ENCODE data around the gene ARHGAP12. TPM values are rescaled to one million over a fixed set of nuclear protein-coding genes. Genes with fewer than 3 reads are reported as not detected.
A peak's percentile ranks its signal among the peaks of the same experiment; 100 is the strongest.

The ARHGAP12 gene
- polyA plus RNA-seq, 1 donor, result 22.7 TPM

DNA sequence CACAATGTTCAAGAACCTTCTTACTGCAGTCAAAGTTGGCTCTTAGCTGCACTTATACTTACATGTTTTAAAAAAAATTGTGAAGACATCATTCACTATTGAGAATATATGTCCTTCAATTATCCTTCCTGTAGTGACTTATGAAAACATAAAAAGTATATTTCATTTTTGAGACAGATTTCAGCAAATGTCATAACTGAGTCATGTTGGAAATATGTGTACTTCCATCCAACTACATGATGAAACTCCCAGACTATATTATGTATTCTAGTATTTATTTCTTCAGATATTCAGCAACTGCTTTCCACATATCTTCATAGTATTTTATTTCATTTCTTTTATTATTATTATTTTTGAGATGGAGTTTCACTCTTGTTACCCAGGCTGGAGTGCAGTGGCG is 160.2 kb downstream of the ARHGAP12 start:
- DNase-seq, result no peak

- no peak for DNase-seq
Measured at GRCh38 chr10:31765541-31765940, 163.1 kb downstream of the ARHGAP12 start.

DNA sequence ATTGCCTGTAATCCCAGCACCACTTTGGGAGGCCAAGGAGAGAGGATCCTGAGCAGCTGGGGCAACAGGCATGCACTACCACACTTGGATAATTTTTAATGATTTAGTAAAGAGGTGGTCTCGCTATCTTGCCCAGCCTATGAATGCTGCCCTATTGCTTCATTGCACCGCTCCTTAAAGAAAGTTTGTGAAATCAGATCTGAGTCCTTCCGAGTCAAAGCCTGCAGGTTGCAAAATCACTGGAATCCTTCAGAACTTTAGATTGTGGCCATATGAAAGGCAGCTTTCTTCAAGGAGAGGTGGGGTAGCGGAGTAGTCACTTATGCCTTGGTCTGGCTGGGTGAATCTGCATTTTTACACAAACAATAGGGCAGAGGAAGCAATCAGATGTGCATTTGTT is 166.3 kb downstream of the ARHGAP12 start:
- DNase-seq, result no peak

DNA sequence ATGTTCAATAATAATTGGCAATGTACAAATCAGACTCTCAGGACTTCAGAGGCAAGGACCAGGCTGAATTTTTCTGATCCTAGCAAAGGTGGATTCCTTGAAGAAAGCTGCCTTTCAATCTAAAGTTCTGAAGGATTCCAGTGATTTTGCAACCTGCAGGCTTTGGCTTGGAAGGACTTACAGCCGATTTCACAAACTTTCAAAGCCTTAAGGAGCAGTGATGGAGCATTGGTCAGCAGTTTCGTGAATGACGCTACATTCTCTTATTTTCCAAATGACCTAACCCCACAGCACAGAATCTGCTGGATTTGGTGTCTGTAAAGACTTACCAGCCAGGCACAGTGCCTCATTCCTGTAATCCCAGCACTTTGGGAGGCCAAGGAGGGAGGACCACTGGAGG is 167.5 kb downstream of the ARHGAP12 start:
- DNase-seq, result no peak

DNA sequence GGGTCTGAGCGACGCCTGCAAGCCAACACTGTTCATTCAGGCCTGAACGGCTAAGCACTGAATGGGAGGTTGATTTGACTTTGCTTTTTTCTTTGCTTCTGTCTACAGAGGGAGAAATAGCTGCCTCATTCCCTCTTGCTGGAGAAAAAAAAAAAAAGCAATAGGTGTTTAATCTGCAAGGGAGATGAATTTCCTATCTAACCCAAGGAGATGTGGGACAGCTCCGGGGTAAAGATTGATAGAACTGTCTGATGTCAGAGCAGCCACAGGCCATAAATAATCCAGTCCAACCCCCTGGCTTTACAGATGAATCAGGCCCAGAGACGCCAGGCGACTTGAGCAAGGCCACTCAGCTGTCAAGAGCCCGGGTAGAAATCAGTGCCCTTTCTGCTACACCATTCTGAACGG is 168.0 kb downstream of the ARHGAP12 start:
- DNase-seq, result no peak

- peak; percentile 94 for DNase-seq
Measured at GRCh38 chr10:31759799-31760626, 168.6 kb downstream of the ARHGAP12 start.

GRCh38 chr10:31759124-31759798 is 169.4 kb downstream of the ARHGAP12 start:
- no peak for DNase-seq

DNA sequence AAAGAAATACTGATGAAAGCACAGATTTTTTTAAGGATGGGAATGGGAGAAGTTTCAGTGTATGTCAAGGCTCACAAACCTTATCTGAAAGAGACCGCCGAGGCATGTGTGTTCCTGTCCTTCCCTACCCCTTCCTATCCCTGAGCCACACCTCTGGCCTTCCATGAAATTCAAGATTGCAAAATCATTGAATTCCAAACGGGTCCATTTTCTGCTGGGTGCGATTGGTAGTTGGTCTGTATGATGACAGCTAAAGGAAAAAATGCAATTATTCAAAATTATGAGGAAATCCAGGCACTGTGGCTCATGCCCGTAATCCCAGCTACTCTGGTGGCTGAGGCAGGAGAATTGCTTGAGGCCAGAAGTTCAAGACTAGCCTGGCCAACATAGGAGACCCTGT is 170.1 kb downstream of the ARHGAP12 start:
- no peak for DNase-seq

GRCh38 chr10:31757831-31758230 is 170.8 kb downstream of the ARHGAP12 start:
- DNase-seq, result no peak

- peak; percentile 71 for DNase-seq
Measured at GRCh38 chr10:31757386-31757791, 171.2 kb downstream of the ARHGAP12 start.

DNA sequence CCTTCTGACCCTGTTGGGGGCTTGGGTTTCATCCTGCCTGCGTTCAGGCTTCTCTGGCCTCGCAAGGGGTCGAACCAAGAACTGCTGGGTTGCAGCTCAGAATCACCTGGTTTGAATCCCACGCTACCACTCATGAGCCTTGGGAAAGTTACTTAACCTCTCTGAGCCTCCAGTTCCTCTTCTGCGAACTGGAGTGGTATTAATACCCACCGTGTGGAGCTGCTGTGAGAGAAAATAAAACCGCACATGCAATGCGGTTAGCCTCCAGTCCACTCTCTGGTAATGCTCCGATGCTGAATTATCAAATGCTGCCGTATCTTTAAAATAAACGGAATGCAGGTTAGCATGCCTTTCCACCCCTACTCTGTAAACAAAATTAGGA is 171.9 kb downstream of the ARHGAP12 start:
- DNase-seq, result no peak

GRCh38 chr10:31756101-31756728 is 172.4 kb downstream of the ARHGAP12 start:
- no peak for DNase-seq

Other genes with a start within 250 kb of the ARHGAP12 start
- gene KIF5B, start 127.6 kb upstream of the ARHGAP12 start, polyA plus RNA-seq (ENCODE audit: insufficient read length), result 123 TPM

Data from hindlimb muscle (tissue), 1 donor.